Hepatocyte (in vitro differentiated cells): ENCODE results near the gene RASA3. TPM values are rescaled to one million over a fixed set of nuclear protein-coding genes. Genes with fewer than 3 reads are reported as not detected.
"Not testable (repeated sequence)": the region's sequence is repeated elsewhere in the genome, so short reads cannot be mapped to it uniquely, and the experiment has no call there.

Source experiments
- DNase-seq: peaks from one replicate; pipeline ENCODE4 v3.0.0-alpha.2; 2016; ENCODE audit warnings: low spot score
- H2AFZ ChIP-seq: fragments of 200-600 bp; sonication (generic); 2 replicates; pipeline ENCODE4 v1.6.0; 2016; ENCODE audit warnings: antibody characterized with exemption, mild to moderate bottlenecking
- H3K27ac ChIP-seq: fragments of 200-600 bp; sonication (generic); 2 replicates; pipeline ENCODE4 v1.5.1; 2016; ENCODE audit warnings: mild to moderate bottlenecking
- H3K27me3 ChIP-seq: fragments of 200-600 bp; sonication (generic); 2 replicates; pipeline ENCODE4 v1.6.1; 2016
- H3K36me3 ChIP-seq: fragments of 200-600 bp; sonication (generic); replicated peaks from 2 replicates; pipeline ENCODE4 v1.5.1; 2016; ENCODE audit warnings: low read depth; ENCODE audit not compliant: insufficient read depth
- H3K4me1 ChIP-seq: fragments of 200-600 bp; sonication (generic); 2 replicates; pipeline ENCODE4 v1.5.1; 2016; ENCODE audit warnings: mild to moderate bottlenecking, moderate library complexity; ENCODE audit not compliant: insufficient read depth
- H3K4me2 ChIP-seq: fragments of 200-600 bp; sonication (generic); 2 replicates; pipeline ENCODE4 v1.6.0; 2016
- H3K4me3 ChIP-seq: fragments of 200-600 bp; sonication (generic); 2 replicates; pipeline ENCODE4 v1.5.1; 2016; ENCODE audit warnings: mild to moderate bottlenecking
- H3K79me2 ChIP-seq: fragments of 200-600 bp; sonication (generic); 2 replicates; pipeline ENCODE4 v1.6.0; 2017; ENCODE audit warnings: mild to moderate bottlenecking
- H3K9me2 ChIP-seq: fragments of 200-600 bp; sonication (generic); replicated peaks from 2 replicates; pipeline ENCODE4 v1.6.0; 2017; ENCODE audit warnings: mild to moderate bottlenecking; ENCODE audit not compliant: insufficient read depth
- H3K9me3 ChIP-seq: fragments of 200-600 bp; sonication (generic); 2 replicates; pipeline ENCODE4 v1.5.1; 2016; ENCODE audit warnings: low read depth, mild to moderate bottlenecking
- H4K20me1 ChIP-seq: fragments of 200-600 bp; sonication (generic); 2 replicates; pipeline ENCODE4 v1.6.0; 2016; ENCODE audit warnings: mild to moderate bottlenecking; ENCODE audit not compliant: insufficient read depth, poor library complexity, severe bottlenecking
- EZH2 ChIP-seq: fragments of 200-600 bp; sonication (generic); IDR thresholded peaks from 2 replicates; pipeline ENCODE4 v1.6.1; 2016; ENCODE audit warnings: antibody characterized with exemption, mild to moderate bottlenecking, borderline replicate concordance
- EZH2phosphoT487 ChIP-seq: fragments of 200-600 bp; sonication (generic); IDR thresholded peaks from one replicate; pipeline ENCODE4 v1.6.1; 2018; ENCODE audit warnings: antibody characterized with exemption, mild to moderate bottlenecking, low read depth, moderate library complexity; ENCODE audit not compliant: unreplicated experiment, severe bottlenecking
- WGBS: methylation state at CpG from one replicate; pipeline ENCODE4 v1.1.6; 2016; ENCODE audit warnings: low lambda C conversion rate; ENCODE audit errors: missing lambda C conversion rate; 5-methylcytosine and 5-hydroxymethylcytosine counted together
- polyA plus RNA-seq: library from polyadenylated mRNA; unstranded; fragments of >200 nt; fragmentation: Nextera tagmentation; extraction: Ambion mirVana; gene quantifications from 2 replicates; pipeline ENCODE4 v1.2.1, GENCODE V29; 2016
- total RNA-seq: library from RNA; depleted of rRNA; stranded (reverse); fragments of >200 nt; gene quantifications from 2 replicates; pipeline ENCODE4 v1.2.3, GENCODE V29; 2014
- TF ChIP-seq, protein P1 (sequence below): fragments of 200-600 bp; sonication (generic); IDR thresholded peaks from 2 replicates; pipeline ENCODE4 v1.5.1; 2016; ENCODE audit warnings: antibody characterized with exemption, mild to moderate bottlenecking; ENCODE audit not compliant: poor library complexity

RASA3 gene
- total and polyA plus RNA-seq, 2 experiments from 2014 or later = 5.6 to 6.1 TPM

GRCh38 chr13:114134111-114134943 is 1.9 kb upstream of the RASA3 start:
- Histone ChIP-seq H3K4me2 (no peak overlapping the region), H4K20me1 (peaks cover 2% of the 10 kb centered on the region), H2AFZ (no peak overlapping the region), H3K9me2 (no peaks in the 10 kb centered on the region), H3K27ac (no peak overlapping the region), H3K27me3 (peaks cover 18% of the 10 kb centered on the region), H3K9me3 (no peaks in the 10 kb centered on the region), H3K79me2 (peaks cover 5% of the 10 kb centered on the region), H3K4me1 (peaks cover 23% of the 10 kb centered on the region), H3K36me3 (no peaks in the 10 kb centered on the region), H3K4me3 (no peak overlapping the region)
- TF ChIP-seq EZH2phosphoT487 = no peak
- TF ChIP-seq, protein P1, sequence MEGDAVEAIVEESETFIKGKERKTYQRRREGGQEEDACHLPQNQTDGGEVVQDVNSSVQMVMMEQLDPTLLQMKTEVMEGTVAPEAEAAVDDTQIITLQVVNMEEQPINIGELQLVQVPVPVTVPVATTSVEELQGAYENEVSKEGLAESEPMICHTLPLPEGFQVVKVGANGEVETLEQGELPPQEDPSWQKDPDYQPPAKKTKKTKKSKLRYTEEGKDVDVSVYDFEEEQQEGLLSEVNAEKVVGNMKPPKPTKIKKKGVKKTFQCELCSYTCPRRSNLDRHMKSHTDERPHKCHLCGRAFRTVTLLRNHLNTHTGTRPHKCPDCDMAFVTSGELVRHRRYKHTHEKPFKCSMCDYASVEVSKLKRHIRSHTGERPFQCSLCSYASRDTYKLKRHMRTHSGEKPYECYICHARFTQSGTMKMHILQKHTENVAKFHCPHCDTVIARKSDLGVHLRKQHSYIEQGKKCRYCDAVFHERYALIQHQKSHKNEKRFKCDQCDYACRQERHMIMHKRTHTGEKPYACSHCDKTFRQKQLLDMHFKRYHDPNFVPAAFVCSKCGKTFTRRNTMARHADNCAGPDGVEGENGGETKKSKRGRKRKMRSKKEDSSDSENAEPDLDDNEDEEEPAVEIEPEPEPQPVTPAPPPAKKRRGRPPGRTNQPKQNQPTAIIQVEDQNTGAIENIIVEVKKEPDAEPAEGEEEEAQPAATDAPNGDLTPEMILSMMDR = no peak
- TF ChIP-seq EZH2 = no peak
- 59% methylated on average over 21 of the region's 21 CpGs for WGBS
- no peak for DNase-seq

GRCh38 chr13:114133552-114133951 is 1.1 kb upstream of the RASA3 start:
- H3K27ac ChIP-seq, DNase-seq, H3K4me2 ChIP-seq, H3K79me2 ChIP-seq, H3K9me2 ChIP-seq, H2AFZ ChIP-seq, H3K36me3 ChIP-seq, H3K4me3 ChIP-seq, H4K20me1 ChIP-seq, H3K9me3 ChIP-seq: not testable (repeated sequence)
- peaks cover 21% of the 10 kb centered on the region for H3K27me3 ChIP-seq
- WGBS = 71% methylated on average over 1 of the region's 7 CpGs
- H3K4me1 ChIP-seq = peaks cover 25% of the 10 kb centered on the region

DNA sequence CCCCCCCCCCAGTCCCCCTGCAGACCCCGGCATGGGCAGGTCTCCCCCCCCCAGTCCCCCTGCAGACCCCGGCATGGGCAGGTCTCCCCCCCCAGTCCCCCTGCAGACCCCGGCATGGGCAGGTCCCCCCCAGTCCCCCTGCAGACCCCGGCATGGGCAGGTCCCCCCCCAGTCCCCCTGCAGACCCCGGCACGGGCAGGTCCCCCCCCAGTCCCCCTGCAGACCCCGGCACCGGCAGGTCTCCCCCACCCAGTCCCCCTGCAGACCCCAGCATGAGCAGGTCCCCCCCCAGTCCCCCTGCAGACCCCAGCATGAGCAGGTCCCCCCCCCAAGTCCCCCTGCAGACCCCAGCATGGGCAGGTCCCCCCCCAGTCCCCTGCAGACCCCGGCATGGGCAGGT is 703 bp upstream of the RASA3 start:
- H3K4me2 ChIP-seq = peak overlapping the region; percentile 99
- not testable (repeated sequence) for H4K20me1 ChIP-seq, H3K27ac ChIP-seq, H3K4me3 ChIP-seq, H3K9me3 ChIP-seq, DNase-seq, H3K36me3 ChIP-seq, H3K9me2 ChIP-seq, H2AFZ ChIP-seq
- peaks cover 21% of the 10 kb centered on the region for H3K27me3 ChIP-seq
- WGBS = no CpG with 5 or more reads among the region's 9 CpGs
- H3K4me1 ChIP-seq = peaks cover 25% of the 10 kb centered on the region
- H3K79me2 ChIP-seq = peaks cover 11% of the 10 kb centered on the region

- TF ChIP-seq EZH2phosphoT487 (no peak), EZH2 (no peak)
- TF ChIP-seq, protein P1 = no peak
- no peaks in the 10 kb centered on the region for H3K9me2 ChIP-seq
- peaks cover 21% of the 10 kb centered on the region for H3K79me2 ChIP-seq
- no peaks in the 10 kb centered on the region for H3K36me3 ChIP-seq
- H3K4me1 ChIP-seq = peaks cover 25% of the 10 kb centered on the region
- no peaks in the 10 kb centered on the region for H3K9me3 ChIP-seq
- peak overlapping the region; percentile 42 for H2AFZ ChIP-seq
- peak overlapping the region; percentile 88 for H3K4me3 ChIP-seq
- peaks cover 21% of the 10 kb centered on the region for H3K27me3 ChIP-seq
- 2% methylated on average over 71 of the region's 95 CpGs for WGBS
- peak overlapping the region; percentile 87 for H3K27ac ChIP-seq
- H4K20me1 ChIP-seq = peaks cover 2% of the 10 kb centered on the region
- H3K4me2 ChIP-seq = peak overlapping the region; percentile 99
- no peak for DNase-seq
These were observed 622 bp downstream of the RASA3 start for GRCh38 chr13:114131583-114132418.
